HG02642 (cell line): ENCODE results near the gene LIMS2.

ENCODE experiments used
- ATAC-seq: cut with Tn5 transposase; IDR thresholded peaks from one replicate; pipeline ENCODE4 v1.9.1; 2021; ENCODE audit warnings: mild to moderate bottlenecking; ENCODE audit not compliant: unreplicated experiment, poor library complexity

Gene LIMS2

GRCh38 chr2:127626175-127626574, 49.2 kb downstream of the LIMS2 start:
- ATAC-seq: no peak

- no peak for ATAC-seq
Observed at GRCh38 chr2:127625572-127625951, 49.8 kb downstream of the LIMS2 start.

- no peak for ATAC-seq
Observed at GRCh38 chr2:127624756-127625571, 50.4 kb downstream of the LIMS2 start.

GRCh38 chr2:127624320-127624755, 51.0 kb downstream of the LIMS2 start:
- no peak for ATAC-seq

GRCh38 chr2:127623388-127624319, 51.7 kb downstream of the LIMS2 start:
- ATAC-seq: no peak

GRCh38 chr2:127622561-127623387, 52.6 kb downstream of the LIMS2 start:
- no peak for ATAC-seq

GRCh38 chr2:127621981-127622431, 53.3 kb downstream of the LIMS2 start:
- ATAC-seq: no peak

- ATAC-seq: no peak
Observed at GRCh38 chr2:127620866-127621265, 54.5 kb downstream of the LIMS2 start.

GRCh38 chr2:127619877-127620705, 55.2 kb downstream of the LIMS2 start:
- ATAC-seq: no peak

GRCh38 chr2:127619203-127619590, 56.1 kb downstream of the LIMS2 start:
- no peak for ATAC-seq

GRCh38 chr2:127618551-127619202, 56.7 kb downstream of the LIMS2 start:
- no peak for ATAC-seq

- no peak for ATAC-seq
Observed at GRCh38 chr2:127615511-127616166, 59.7 kb downstream of the LIMS2 start.

GRCh38 chr2:127614731-127615130, 60.6 kb downstream of the LIMS2 start:
- no peak for ATAC-seq

GRCh38 chr2:127614246-127614645, 61.1 kb downstream of the LIMS2 start:
- ATAC-seq: no peak

GRCh38 chr2:127612111-127612822, 63.1 kb downstream of the LIMS2 start:
- no peak for ATAC-seq

- ATAC-seq: no peak
Observed at GRCh38 chr2:127611076-127611925, 64.0 kb downstream of the LIMS2 start.

- ATAC-seq: no peak
Observed at GRCh38 chr2:127610561-127610960, 64.8 kb downstream of the LIMS2 start.
